Upper lobe of right lung (tissue), 1 donor: ENCODE data around the gene NEO1. TPM values are rescaled to one million over a fixed set of nuclear protein-coding genes. Genes with fewer than 3 reads are reported as not detected.

Experiments used
- ATAC-seq: fragments of 200-7000 bp; cut with Tn5 transposase; one replicate; pipeline ENCODE4 v1.9.1; 2020; ENCODE audit warnings: mild to moderate bottlenecking, moderate library complexity
- DNase-seq: peaks from one replicate; pipeline ENCODE4 v3.0.0-alpha.2; 2020
- H3K27ac ChIP-seq: fragments of 200-600 bp; one replicate; pipeline ENCODE4 v1.8.0; 2022
- H3K27me3 ChIP-seq: fragments of 200-600 bp; one replicate; pipeline ENCODE4 v1.8.0; 2022; ENCODE audit warnings: mild to moderate bottlenecking
- H3K36me3 ChIP-seq: fragments of 200-600 bp; one replicate; pipeline ENCODE4 v1.8.0; 2022
- H3K4me1 ChIP-seq: fragments of 200-600 bp; one replicate; pipeline ENCODE4 v1.8.0; 2022
- H3K4me3 ChIP-seq: fragments of 200-600 bp; one replicate; pipeline ENCODE4 v1.8.0; 2022; ENCODE audit warnings: mild to moderate bottlenecking
- H3K9me3 ChIP-seq: fragments of 200-600 bp; one replicate; pipeline ENCODE4 v1.8.0; 2022
- intact Hi-C: fragments of 100-400 bp; cut with DNase I; formaldehyde crosslinking; loops from one replicate; pipeline ENCODE4 v1.11.0; 2022
- total RNA-seq: library from RNA; stranded (reverse); fragmentation: NEBNext Ultra II Directional; extraction: Animal tissue kit (Norgen Biotek cat#: 25700); gene quantifications from one replicate; pipeline ENCODE4 v1.2.1, GENCODE V29; 2021
- TF ChIP-seq, protein P1 (sequence below): fragments of 200-600 bp; IDR thresholded peaks from one replicate; pipeline ENCODE4 v1.8.0; 2022; ENCODE audit warnings: antibody characterized with exemption
- donor health status: DM: no; HTN: yes; CAD: no; lungs with severe emphysema.

The NEO1 gene
- total RNA-seq, 1 donor from 2014 or later = 44.8 TPM

GRCh38 chr15:73334086-73334485 is 281.8 kb downstream of the NEO1 start:
- TF ChIP-seq, protein P1, sequence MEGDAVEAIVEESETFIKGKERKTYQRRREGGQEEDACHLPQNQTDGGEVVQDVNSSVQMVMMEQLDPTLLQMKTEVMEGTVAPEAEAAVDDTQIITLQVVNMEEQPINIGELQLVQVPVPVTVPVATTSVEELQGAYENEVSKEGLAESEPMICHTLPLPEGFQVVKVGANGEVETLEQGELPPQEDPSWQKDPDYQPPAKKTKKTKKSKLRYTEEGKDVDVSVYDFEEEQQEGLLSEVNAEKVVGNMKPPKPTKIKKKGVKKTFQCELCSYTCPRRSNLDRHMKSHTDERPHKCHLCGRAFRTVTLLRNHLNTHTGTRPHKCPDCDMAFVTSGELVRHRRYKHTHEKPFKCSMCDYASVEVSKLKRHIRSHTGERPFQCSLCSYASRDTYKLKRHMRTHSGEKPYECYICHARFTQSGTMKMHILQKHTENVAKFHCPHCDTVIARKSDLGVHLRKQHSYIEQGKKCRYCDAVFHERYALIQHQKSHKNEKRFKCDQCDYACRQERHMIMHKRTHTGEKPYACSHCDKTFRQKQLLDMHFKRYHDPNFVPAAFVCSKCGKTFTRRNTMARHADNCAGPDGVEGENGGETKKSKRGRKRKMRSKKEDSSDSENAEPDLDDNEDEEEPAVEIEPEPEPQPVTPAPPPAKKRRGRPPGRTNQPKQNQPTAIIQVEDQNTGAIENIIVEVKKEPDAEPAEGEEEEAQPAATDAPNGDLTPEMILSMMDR = no peak
- H3K27ac ChIP-seq = no peak overlapping the region
- H3K4me1 ChIP-seq = no peaks in the 10 kb centered on the region
- H3K36me3 ChIP-seq = no peaks in the 10 kb centered on the region
- H3K9me3 ChIP-seq = no peaks in the 10 kb centered on the region
- H3K27me3 ChIP-seq = no peaks in the 10 kb centered on the region
- peak; percentile 41 for DNase-seq
- intact Hi-C loops = no loop called here
- no peak overlapping the region for H3K4me3 ChIP-seq
- no peak for ATAC-seq

DNA sequence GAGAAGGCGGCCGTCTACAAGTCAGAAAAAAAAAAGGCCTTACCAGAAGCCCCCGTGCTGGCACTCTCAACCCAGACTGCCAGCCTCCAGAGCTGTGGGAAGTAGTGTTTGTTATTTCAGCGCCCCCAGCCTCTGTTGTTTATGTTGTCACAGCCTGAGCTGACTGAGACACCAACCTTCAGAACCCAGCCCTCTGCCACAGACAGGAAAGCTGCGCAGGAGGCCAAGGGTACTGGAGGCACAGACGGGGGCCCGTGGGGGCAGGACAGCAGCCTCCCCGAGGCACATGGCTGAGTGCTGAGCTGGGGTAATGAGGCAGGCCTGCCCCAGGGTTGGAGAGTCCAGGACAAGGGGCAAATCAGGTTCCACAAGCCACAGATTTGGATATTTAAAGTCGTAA is 282.8 kb downstream of the NEO1 start:
- intact Hi-C loops = no loop called here
- Histone ChIP-seq H3K27me3 (no peaks in the 10 kb centered on the region), H3K4me1 (no peaks in the 10 kb centered on the region), H3K4me3 (no peak overlapping the region), H3K27ac (no peak overlapping the region), H3K36me3 (no peaks in the 10 kb centered on the region), H3K9me3 (no peaks in the 10 kb centered on the region)
- TF ChIP-seq, protein P1 = no peak
- no peak for ATAC-seq
- DNase-seq = peak; percentile 51

- Histone ChIP-seq H3K4me1 (no peaks in the 10 kb centered on the region), H3K9me3 (no peaks in the 10 kb centered on the region), H3K27me3 (no peaks in the 10 kb centered on the region), H3K36me3 (no peaks in the 10 kb centered on the region), H3K4me3 (no peak overlapping the region), H3K27ac (no peak overlapping the region)
- TF ChIP-seq, protein P1 = no peak
- intact Hi-C loops = no loop called here
- no peak for ATAC-seq
- no peak for DNase-seq
These were observed 283.2 kb downstream of the NEO1 start for GRCh38 chr15:73335471-73335870.

- ATAC-seq (no peak), DNase-seq (no peak)
- no peaks in the 10 kb centered on the region for H3K9me3 ChIP-seq
- TF ChIP-seq, protein P1 = no peak
- no peaks in the 10 kb centered on the region for H3K36me3 ChIP-seq
- H3K27ac ChIP-seq = no peak overlapping the region
- H3K4me1 ChIP-seq = no peaks in the 10 kb centered on the region
- no peak overlapping the region for H3K4me3 ChIP-seq
- H3K27me3 ChIP-seq = no peaks in the 10 kb centered on the region
- intact Hi-C loops = no loop called here
These were observed 284.5 kb downstream of the NEO1 start for GRCh38 chr15:73336756-73337155.

DNA sequence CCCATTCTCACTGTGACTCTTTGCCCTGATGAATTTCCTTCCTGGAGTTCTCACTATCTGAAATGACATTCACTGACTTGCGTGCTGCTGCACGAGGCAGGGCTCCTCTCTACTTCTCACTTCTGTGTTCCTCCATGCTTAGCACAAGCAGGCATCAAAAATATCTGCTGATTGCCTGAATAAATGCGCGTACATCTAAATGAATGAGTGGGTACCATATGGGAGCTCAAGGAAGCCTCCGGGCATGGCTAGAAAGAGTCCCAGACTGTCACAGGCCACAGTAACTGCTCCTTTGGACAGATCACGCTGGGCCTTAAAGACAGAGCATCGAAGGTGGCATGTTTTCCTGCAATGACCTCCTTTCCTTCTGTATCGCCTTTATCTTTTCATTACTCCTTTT is 284.9 kb downstream of the NEO1 start:
- intact Hi-C loops = no loop called here
- ATAC-seq = no peak
- TF ChIP-seq, protein P1 = no peak
- Histone ChIP-seq H3K36me3 (no peaks in the 10 kb centered on the region), H3K4me1 (no peaks in the 10 kb centered on the region), H3K27me3 (no peaks in the 10 kb centered on the region), H3K27ac (no peak overlapping the region), H3K4me3 (no peak overlapping the region), H3K9me3 (no peaks in the 10 kb centered on the region)
- DNase-seq = no peak

DNA sequence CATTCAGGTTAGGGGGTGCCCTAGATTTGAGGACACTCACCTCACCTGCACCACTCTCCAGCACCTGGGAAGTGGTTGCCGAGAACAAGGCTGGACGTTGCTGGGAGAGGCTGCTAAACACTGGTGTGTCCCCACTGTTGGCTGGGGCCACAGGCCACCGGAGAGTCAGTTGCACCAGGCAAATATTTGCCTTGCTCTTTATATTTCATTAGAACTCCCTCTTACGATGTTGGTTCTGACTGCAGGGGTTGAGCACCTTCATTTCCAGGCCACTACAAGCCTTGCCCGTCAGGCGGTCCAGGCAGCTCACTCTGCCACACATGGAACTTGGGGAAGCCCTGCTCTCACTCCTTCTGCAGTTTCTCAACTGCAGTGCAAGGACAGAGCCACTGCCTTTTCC is 285.8 kb downstream of the NEO1 start:
- H3K9me3 ChIP-seq = no peaks in the 10 kb centered on the region
- ATAC-seq = peak; percentile 73
- intact Hi-C loops = no loop called here
- TF ChIP-seq, protein P1 = no peak
- H3K36me3 ChIP-seq = no peaks in the 10 kb centered on the region
- no peak for DNase-seq
- H3K4me1 ChIP-seq = no peaks in the 10 kb centered on the region
- H3K27me3 ChIP-seq = no peaks in the 10 kb centered on the region
- H3K4me3 ChIP-seq = no peak overlapping the region
- H3K27ac ChIP-seq = no peak overlapping the region
